Suprapubic skin (tissue), 4 donors: Measurements from ENCODE around the gene NCBP2L. TPM values are rescaled to one million over a fixed set of nuclear protein-coding genes. Genes with fewer than 3 reads are reported as not detected.

ENCODE experiments used
- DNase-seq, 2 donors: peaks; one replicate each; pipeline ENCODE4 v3.0.0-alpha.2; 2019; ENCODE audit warnings: low spot score in 2 of 2
- H3K27ac ChIP-seq: fragments of 200-600 bp; sonication (generic); one replicate; pipeline ENCODE4 v1.5.1; 2019
- H3K27me3 ChIP-seq: fragments of 200-600 bp; sonication (generic); one replicate; pipeline ENCODE4 v1.5.1; 2019
- H3K36me3 ChIP-seq: fragments of 200-600 bp; sonication (generic); one replicate; pipeline ENCODE4 v1.5.1; 2019
- H3K4me1 ChIP-seq: fragments of 200-600 bp; sonication (generic); one replicate; pipeline ENCODE4 v1.5.1; 2019
- H3K4me3 ChIP-seq: fragments of 200-600 bp; sonication (generic); one replicate; pipeline ENCODE4 v1.5.1; 2019; ENCODE audit warnings: mild to moderate bottlenecking
- H3K9me3 ChIP-seq: fragments of 200-600 bp; sonication (generic); one replicate; pipeline ENCODE4 v1.5.1; 2019
- EP300 ChIP-seq: sonication (generic); formaldehyde crosslinking; IDR thresholded peaks from one replicate; pipeline ENCODE4 v1.6.1; 2017; ENCODE audit warnings: antibody characterized with exemption
- POLR2A ChIP-seq, 2 donors: fragments of 450-650 bp; IDR thresholded peaks; one replicate each; pipeline ENCODE4 v1.6.1; 2017; ENCODE audit warnings: antibody characterized with exemption in 2 of 2, mild to moderate bottlenecking in 2 of 2, moderate library complexity in 2 of 2
- POLR2AphosphoS5 ChIP-seq, 3 donors: sonication (generic); formaldehyde crosslinking; IDR thresholded peaks; one replicate each; pipeline ENCODE4 v1.6.1; 2017; ENCODE audit warnings: antibody characterized with exemption in 3 of 3
- WGBS: methylation state at CpG from one replicate; pipeline ENCODE4 v1.1.5; 2018; 5-methylcytosine and 5-hydroxymethylcytosine counted together
- total RNA-seq, 4 donors: library from RNA; depleted of rRNA; stranded (reverse); fragments of >200 nt; gene quantifications; one replicate each; pipeline ENCODE4 v1.1.0, GENCODE V29; 2016
- TF ChIP-seq, protein P1 (sequence below), 2 donors: fragments of 200-600 bp in 1 of 2; fragments of 450-650 bp in 1 of 2; sonication (generic) in 1 of 2; IDR thresholded peaks; one replicate each; pipeline ENCODE4 v1.5.1; 2016 to 2019; ENCODE audit warnings: antibody characterized with exemption in 2 of 2, mild to moderate bottlenecking in 1 of 2, moderate library complexity in 1 of 2

NCBP2L gene
- total RNA-seq, 4 donors from 2014 or later, result not detected

DNA sequence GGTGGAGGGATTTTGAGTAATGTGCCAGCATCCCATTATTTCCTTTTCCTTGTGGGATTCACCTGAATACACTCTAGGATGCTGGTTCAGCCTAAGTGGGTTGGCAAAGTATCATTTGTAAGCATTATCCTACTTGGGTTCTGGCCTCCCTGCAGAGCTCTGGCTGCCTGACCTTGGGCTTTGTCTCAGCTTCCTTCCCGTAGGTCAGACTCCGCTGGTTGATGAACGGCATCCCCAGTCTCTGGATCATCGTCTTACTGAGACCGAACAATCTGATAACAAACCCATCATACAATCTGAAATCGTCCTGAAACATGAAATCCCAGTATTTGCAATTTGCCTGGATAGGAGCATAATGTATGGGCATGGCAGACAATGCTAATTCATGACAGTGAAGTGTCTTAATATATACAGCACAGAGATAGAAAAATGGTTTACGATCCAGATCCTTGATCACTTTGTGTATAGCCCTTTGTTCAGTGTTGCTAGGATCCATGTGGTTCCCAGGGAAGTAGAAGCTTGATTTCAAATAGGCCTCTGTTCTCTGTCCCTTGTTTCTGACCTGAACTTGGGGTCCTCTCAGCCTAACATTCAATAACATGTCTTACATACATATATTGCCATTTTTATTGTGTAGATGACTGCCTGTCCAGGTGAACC, 53.7 kb downstream of the NCBP2L start:
- 78% methylated on average over 7 of the region's 7 CpGs for WGBS

GRCh38 chrX:107834275-107835201, 57.0 kb downstream of the NCBP2L start:
- 85% methylated on average over 3 of the region's 3 CpGs for WGBS
- Histone ChIP-seq H3K9me3 (no peaks in the 10 kb centered on the region), H3K4me1 (peaks cover 3% of the 10 kb centered on the region), H3K4me3 (no peak overlapping the region), H3K36me3 (no peaks in the 10 kb centered on the region), H3K27ac (no peak overlapping the region), H3K27me3 (no peaks in the 10 kb centered on the region)
- TF ChIP-seq POLR2AphosphoS5 (IDR thresholded peaks at IDR 0.05) (no peak), EP300 (no peak), POLR2A (IDR thresholded peaks at IDR 0.05) (no peak)
- TF ChIP-seq, protein P1, sequence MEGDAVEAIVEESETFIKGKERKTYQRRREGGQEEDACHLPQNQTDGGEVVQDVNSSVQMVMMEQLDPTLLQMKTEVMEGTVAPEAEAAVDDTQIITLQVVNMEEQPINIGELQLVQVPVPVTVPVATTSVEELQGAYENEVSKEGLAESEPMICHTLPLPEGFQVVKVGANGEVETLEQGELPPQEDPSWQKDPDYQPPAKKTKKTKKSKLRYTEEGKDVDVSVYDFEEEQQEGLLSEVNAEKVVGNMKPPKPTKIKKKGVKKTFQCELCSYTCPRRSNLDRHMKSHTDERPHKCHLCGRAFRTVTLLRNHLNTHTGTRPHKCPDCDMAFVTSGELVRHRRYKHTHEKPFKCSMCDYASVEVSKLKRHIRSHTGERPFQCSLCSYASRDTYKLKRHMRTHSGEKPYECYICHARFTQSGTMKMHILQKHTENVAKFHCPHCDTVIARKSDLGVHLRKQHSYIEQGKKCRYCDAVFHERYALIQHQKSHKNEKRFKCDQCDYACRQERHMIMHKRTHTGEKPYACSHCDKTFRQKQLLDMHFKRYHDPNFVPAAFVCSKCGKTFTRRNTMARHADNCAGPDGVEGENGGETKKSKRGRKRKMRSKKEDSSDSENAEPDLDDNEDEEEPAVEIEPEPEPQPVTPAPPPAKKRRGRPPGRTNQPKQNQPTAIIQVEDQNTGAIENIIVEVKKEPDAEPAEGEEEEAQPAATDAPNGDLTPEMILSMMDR (IDR thresholded peaks at IDR 0.05), result no peak
- no peak for DNase-seq

More for the DNA sequence above, 53.7 kb downstream of the NCBP2L start:
- no peak overlapping the region for H3K27ac ChIP-seq
- no peak overlapping the region for H3K4me3 ChIP-seq
- no peaks in the 10 kb centered on the region for H3K36me3 ChIP-seq
- no peaks in the 10 kb centered on the region for H3K9me3 ChIP-seq
- TF ChIP-seq POLR2A (IDR thresholded peaks at IDR 0.05) (no peak), POLR2AphosphoS5 (IDR thresholded peaks at IDR 0.05) (no peak), EP300 (no peak)
- TF ChIP-seq, protein P1 (IDR thresholded peaks at IDR 0.05), result no peak
- DNase-seq, result no peak
- H3K27me3 ChIP-seq, result no peaks in the 10 kb centered on the region
- H3K4me1 ChIP-seq, result peaks cover 11% of the 10 kb centered on the region

GRCh38 chrX:107836958-107837357, 59.4 kb downstream of the NCBP2L start:
- no peaks in the 10 kb centered on the region for H3K27me3 ChIP-seq
- H3K36me3 ChIP-seq, result peaks cover 5% of the 10 kb centered on the region
- no peak overlapping the region for H3K4me3 ChIP-seq
- 91% methylated on average over 2 of the region's 2 CpGs for WGBS
- no peak for DNase-seq
- no peak overlapping the region for H3K27ac ChIP-seq
- no peak for TF ChIP-seq POLR2AphosphoS5 (IDR thresholded peaks at IDR 0.05)
- no peak for TF ChIP-seq EP300
- TF ChIP-seq, protein P1 (IDR thresholded peaks at IDR 0.05), result no peak
- TF ChIP-seq POLR2A (IDR thresholded peaks at IDR 0.05), result no peak
- H3K9me3 ChIP-seq, result no peaks in the 10 kb centered on the region
- no peaks in the 10 kb centered on the region for H3K4me1 ChIP-seq

- Histone ChIP-seq H3K27me3 (no peaks in the 10 kb centered on the region), H3K27ac (no peak overlapping the region), H3K9me3 (no peaks in the 10 kb centered on the region), H3K36me3 (peaks cover 5% of the 10 kb centered on the region), H3K4me1 (no peaks in the 10 kb centered on the region), H3K4me3 (no peak overlapping the region)
- 86% methylated on average over 11 of the region's 15 CpGs for WGBS
- TF ChIP-seq EP300 (no peak), POLR2AphosphoS5 (IDR thresholded peaks at IDR 0.05) (no peak), POLR2A (IDR thresholded peaks at IDR 0.05) (no peak)
- TF ChIP-seq, protein P1 (IDR thresholded peaks at IDR 0.05), result no peak
- no peak for DNase-seq
These were observed 63.4 kb downstream of the NCBP2L start for GRCh38 chrX:107840971-107841370.
